Esophagus squamous epithelium (tissue), 4 donors: ENCODE data around the gene EPB41L1.

Experiments
- POLR2A ChIP-seq, 4 donors: fragments of 450-650 bp; IDR thresholded peaks; one replicate each; pipeline ENCODE4 v1.6.1; 2017; ENCODE audit warnings: antibody characterized with exemption in 4 of 4, mild to moderate bottlenecking in 4 of 4, moderate library complexity in 3 of 4
- TF ChIP-seq, protein P1 (sequence below), 6 experiments: fragments of 450-650 bp in 4 of 6; fragments of 200-600 bp in 2 of 6; sonication (generic) in 2 of 6; IDR thresholded peaks; one replicate each; pipeline ENCODE4 v1.5.1; 2016 to 2019; ENCODE audit warnings: antibody characterized with exemption in 6 of 6, mild to moderate bottlenecking in 4 of 6, moderate library complexity in 4 of 6

DNA sequence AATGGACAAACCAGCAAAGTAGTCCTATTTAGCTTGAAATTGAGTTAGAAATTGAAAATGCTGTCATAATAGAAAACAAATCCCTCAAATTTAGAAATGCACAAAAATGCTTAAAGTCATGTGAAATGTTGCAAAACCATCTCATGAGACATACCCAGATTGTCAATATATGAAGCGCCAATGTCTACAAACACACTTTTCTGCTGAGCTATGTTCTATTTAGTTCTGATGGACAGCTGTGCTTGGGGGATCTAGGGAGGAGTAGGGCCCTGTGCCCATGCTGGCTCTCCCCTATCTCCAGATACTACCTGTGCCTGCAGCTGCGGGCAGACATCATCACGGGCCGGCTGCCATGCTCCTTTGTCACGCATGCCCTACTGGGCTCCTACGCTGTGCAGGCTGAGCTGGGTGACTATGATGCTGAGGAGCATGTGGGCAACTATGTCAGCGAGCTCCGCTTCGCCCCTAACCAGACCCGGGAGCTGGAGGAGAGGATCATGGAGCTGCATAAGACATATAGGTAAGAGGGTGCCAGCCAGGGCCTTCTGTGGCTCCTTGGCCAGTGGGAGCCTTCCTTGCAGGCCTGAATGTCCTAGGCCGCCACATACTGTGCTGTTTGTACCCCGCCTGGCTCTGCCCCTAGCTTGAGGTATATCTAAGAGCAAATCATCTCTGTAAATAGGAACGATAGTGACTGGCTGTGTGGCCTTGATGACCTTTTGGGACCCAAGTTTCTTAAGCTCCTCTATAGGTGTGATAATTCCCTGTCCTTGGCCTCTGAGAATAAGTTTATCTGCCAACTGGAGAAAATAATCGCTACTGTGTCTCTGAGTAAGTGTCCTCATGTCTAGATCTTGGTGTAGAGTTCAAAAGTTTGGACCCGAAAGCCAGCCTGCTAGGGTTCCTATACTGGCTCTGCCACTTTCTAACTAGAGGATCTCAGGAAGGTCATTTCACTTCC, 30.6 kb downstream of the EPB41L1 start:
- TF ChIP-seq, protein P1, sequence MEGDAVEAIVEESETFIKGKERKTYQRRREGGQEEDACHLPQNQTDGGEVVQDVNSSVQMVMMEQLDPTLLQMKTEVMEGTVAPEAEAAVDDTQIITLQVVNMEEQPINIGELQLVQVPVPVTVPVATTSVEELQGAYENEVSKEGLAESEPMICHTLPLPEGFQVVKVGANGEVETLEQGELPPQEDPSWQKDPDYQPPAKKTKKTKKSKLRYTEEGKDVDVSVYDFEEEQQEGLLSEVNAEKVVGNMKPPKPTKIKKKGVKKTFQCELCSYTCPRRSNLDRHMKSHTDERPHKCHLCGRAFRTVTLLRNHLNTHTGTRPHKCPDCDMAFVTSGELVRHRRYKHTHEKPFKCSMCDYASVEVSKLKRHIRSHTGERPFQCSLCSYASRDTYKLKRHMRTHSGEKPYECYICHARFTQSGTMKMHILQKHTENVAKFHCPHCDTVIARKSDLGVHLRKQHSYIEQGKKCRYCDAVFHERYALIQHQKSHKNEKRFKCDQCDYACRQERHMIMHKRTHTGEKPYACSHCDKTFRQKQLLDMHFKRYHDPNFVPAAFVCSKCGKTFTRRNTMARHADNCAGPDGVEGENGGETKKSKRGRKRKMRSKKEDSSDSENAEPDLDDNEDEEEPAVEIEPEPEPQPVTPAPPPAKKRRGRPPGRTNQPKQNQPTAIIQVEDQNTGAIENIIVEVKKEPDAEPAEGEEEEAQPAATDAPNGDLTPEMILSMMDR (IDR thresholded peaks at IDR 0.05): no peak
- TF ChIP-seq POLR2A (IDR thresholded peaks at IDR 0.05): no peak
